ENCODE measurements around the gene MIOX.

DNA sequence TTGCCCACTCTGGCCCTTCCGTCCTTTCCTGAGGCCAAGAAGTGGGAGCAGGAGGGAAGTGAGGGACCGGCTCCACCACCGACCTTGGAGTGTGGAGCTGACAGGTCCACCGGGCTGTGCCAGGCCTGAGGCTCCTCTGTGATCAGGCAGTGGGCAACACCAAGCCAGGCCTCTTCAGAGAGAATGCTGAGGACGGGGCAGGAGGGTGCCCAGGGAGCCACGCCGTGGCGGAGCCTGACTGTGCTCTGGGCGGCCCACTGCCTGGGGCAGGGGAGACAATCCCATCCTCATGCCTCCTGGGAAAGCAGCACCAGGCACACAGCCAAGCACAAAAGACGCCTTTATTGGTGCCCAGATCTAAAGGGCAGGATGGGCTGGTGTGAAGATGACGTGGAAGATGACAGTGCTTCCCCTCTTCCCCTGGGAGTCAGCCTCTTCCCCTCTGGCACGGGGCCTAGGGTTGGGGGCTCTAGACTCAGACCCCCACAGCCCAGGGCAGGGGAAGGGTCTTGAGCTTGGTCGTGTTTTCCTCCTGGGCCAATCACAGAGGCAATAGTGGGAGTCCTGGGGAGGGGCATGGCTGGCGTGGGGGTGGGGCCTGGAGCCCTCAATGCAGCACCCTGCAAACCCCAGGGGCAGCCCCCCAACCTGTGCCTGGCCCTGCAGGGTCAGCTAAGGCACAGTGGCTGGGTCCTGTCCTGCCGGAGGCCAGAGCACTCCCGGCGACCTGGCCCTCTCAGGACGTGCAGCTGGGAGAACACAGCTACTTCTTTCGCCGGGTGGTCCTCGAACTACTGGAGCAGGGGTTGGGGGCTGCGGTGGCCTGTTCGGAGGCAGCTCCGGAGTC lies 16.2 kb downstream of the MIOX start:
- TF ChIP-seq, protein P1, sequence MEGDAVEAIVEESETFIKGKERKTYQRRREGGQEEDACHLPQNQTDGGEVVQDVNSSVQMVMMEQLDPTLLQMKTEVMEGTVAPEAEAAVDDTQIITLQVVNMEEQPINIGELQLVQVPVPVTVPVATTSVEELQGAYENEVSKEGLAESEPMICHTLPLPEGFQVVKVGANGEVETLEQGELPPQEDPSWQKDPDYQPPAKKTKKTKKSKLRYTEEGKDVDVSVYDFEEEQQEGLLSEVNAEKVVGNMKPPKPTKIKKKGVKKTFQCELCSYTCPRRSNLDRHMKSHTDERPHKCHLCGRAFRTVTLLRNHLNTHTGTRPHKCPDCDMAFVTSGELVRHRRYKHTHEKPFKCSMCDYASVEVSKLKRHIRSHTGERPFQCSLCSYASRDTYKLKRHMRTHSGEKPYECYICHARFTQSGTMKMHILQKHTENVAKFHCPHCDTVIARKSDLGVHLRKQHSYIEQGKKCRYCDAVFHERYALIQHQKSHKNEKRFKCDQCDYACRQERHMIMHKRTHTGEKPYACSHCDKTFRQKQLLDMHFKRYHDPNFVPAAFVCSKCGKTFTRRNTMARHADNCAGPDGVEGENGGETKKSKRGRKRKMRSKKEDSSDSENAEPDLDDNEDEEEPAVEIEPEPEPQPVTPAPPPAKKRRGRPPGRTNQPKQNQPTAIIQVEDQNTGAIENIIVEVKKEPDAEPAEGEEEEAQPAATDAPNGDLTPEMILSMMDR (conservative IDR thresholded peaks at IDR 0.05; ENCODE audit: low read length), result no peak
- no peak for TF ChIP-seq EZH2phosphoT487 (IDR thresholded peaks at IDR 0.05; ENCODE audit: borderline replicate concordance)

Data from Loucy (cell line).